ENCODE data around the gene EHMT1. TPM values are rescaled to one million over a fixed set of nuclear protein-coding genes. Genes with fewer than 3 reads are reported as not detected.
"Not testable (repeated sequence)": the region's sequence is repeated elsewhere in the genome, so short reads cannot be mapped to it uniquely, and the experiment has no call there.

The EHMT1 gene
- total RNA-seq, 2 experiments from 2014 or later, result 112 to 115 TPM

DNA sequence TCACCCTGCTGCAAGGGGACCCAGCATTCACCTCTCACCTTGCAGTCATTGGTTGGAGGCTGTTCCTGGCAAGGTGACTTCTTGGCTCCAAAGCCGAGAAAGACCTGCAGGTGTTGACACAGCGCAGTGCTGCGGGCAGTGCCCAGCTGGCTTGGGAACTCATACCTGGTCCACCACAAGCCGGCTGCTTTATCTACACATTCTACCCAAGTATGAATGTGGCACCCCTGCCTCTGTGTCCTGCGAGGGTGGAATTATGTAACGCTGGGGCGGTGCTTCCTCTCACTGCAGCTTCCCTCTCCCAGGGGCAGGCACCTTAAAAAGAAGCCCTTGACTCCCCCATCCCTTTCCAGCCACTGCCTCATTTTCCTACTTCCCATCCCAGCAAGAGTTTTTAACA lies 26.0 kb upstream of the EHMT1 start:
- POLR2A ChIA-PET, result interaction anchor here (0.6 kb wide), 1 partner anchor 39 kb away, joined by 3 read pairs; no protein-coding TSS in a partner anchor
- ATAC-seq, result no peak
- no peaks in the 10 kb centered on the region for H3K9me3 Mint-ChIP-seq (ENCODE audit: insufficient read depth)
- CTCF ChIA-PET, result interaction anchor here (0.7 to 1.5 kb wide), 4 partner anchors 14 to 170 kb away, joined by 3 to 6 read pairs (median 4); partner anchors contain the start of genes DPH7, EXD3, MRPL41 and NOXA1
- peaks cover 20% of the 10 kb centered on the region for H3K4me1 Mint-ChIP-seq (ENCODE audit: low read depth)
- H3K36me3 Mint-ChIP-seq (ENCODE audit: low read depth), result peaks cover 5% of the 10 kb centered on the region
- no peak overlapping the region for H3K27ac Mint-ChIP-seq
- DNase-seq, result no peak
- H3K27me3 Mint-ChIP-seq (ENCODE audit: low read depth), result no peaks in the 10 kb centered on the region
- no peak overlapping the region for H3K4me3 Mint-ChIP-seq

GRCh38 chr9:137593176-137593575 lies 25.6 kb upstream of the EHMT1 start:
- H3K36me3 Mint-ChIP-seq (ENCODE audit: low read depth), result peaks cover 2% of the 10 kb centered on the region
- no peaks in the 10 kb centered on the region for H3K27me3 Mint-ChIP-seq (ENCODE audit: low read depth)
- peaks cover 17% of the 10 kb centered on the region for H3K4me1 Mint-ChIP-seq (ENCODE audit: low read depth)
- H3K4me3 Mint-ChIP-seq, result no peak overlapping the region
- no peak overlapping the region for H3K27ac Mint-ChIP-seq
- POLR2A ChIA-PET, result no interaction called here
- no peak for DNase-seq
- ATAC-seq, result no peak
- H3K9me3 Mint-ChIP-seq (ENCODE audit: insufficient read depth), result no peaks in the 10 kb centered on the region
- CTCF ChIA-PET, result interaction anchor here (1.2 to 1.5 kb wide), 2 partner anchors 14 to 41 kb away, joined by 4 to 6 read pairs; partner anchors contain the start of genes DPH7 and MRPL41

DNA sequence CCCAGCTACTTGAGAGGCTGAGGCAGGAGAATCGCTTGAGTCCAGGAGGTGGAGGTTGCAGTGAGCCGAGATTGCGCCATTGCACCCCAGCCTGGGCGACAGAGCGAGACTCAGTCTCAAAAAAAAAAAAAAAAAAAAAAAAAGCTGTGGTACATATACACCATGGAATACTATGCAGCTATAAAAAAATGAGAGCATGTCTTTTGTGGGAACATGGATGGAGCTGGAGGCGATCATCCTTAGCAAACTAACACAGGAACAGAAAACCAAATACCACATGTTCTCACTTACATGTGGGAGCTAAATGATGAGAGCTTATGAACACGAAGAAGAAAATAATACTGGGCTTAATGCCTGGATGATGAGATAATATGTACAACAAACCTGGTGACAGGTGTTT lies 22.2 kb upstream of the EHMT1 start:
- DNase-seq; H3K4me3 Mint-ChIP-seq; ATAC-seq; H3K36me3 Mint-ChIP-seq (ENCODE audit: low read depth); H3K9me3 Mint-ChIP-seq (ENCODE audit: insufficient read depth); H3K27me3 Mint-ChIP-seq (ENCODE audit: low read depth); H3K27ac Mint-ChIP-seq; H3K4me1 Mint-ChIP-seq (ENCODE audit: low read depth): not testable (repeated sequence)
- ChIA-PET POLR2A (interaction anchor here (1.5 kb wide), 1 partner anchor 9 kb away, joined by 4 read pairs; the partner anchor contains the start of gene ARRDC1), CTCF (interaction anchor here (1.2 kb wide), 1 partner anchor 22 kb away, joined by 3 read pairs; the partner anchor contains the start of gene EHMT1)

- ChIA-PET CTCF (no interaction called here), POLR2A (no interaction called here)
- ATAC-seq, result no peak
- peaks cover 21% of the 10 kb centered on the region for H3K4me1 Mint-ChIP-seq (ENCODE audit: low read depth)
- H3K27me3 Mint-ChIP-seq (ENCODE audit: low read depth), result no peaks in the 10 kb centered on the region
- H3K36me3 Mint-ChIP-seq (ENCODE audit: low read depth), result no peaks in the 10 kb centered on the region
- no peaks in the 10 kb centered on the region for H3K9me3 Mint-ChIP-seq (ENCODE audit: insufficient read depth)
- DNase-seq, result no peak
- no peak overlapping the region for H3K4me3 Mint-ChIP-seq
- no peak overlapping the region for H3K27ac Mint-ChIP-seq
Observed at GRCh38 chr9:137598943-137599342, 19.9 kb upstream of the EHMT1 start.

- no peak for ATAC-seq
- Mint-ChIP-seq H3K4me1 (ENCODE audit: low read depth) (peaks cover 36% of the 10 kb centered on the region), H3K4me3 (no peak overlapping the region), H3K27ac (no peak overlapping the region), H3K9me3 (ENCODE audit: insufficient read depth) (no peaks in the 10 kb centered on the region), H3K36me3 (ENCODE audit: low read depth) (peaks cover 1% of the 10 kb centered on the region), H3K27me3 (ENCODE audit: low read depth) (no peaks in the 10 kb centered on the region)
- ChIA-PET POLR2A (no interaction called here), CTCF (interaction anchor here (1.1 to 2.8 kb wide), 2 partner anchors 14 to 26 kb away, joined by 3 to 10 read pairs; no protein-coding TSS in a partner anchor)
- DNase-seq, result no peak
Observed at GRCh38 chr9:137602661-137603060, 16.1 kb upstream of the EHMT1 start.

DNA sequence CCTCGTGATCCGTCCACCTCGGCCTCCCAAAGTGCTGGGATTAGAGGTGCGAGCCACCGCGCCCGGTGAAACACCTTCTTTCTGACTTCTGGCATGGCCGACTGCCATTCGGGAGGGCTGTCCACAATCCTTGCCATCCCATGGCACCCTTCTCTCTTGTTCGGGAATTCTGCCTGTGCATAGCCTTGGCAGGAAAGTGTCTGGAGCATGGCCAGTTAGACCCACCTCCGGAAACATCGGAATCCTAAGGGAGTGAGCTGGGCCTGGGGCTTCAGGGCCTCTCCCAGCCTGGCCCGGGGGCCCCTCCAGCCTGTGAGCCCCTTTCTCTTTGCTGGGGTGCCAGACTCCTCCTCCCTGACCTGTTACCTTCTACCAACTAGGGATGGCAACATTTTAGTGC lies 14.9 kb upstream of the EHMT1 start:
- peaks cover 29% of the 10 kb centered on the region for H3K4me1 Mint-ChIP-seq (ENCODE audit: low read depth)
- CTCF ChIA-PET, result interaction anchor here (0.6 to 0.8 kb wide), 2 partner anchors 13 to 24 kb away, joined by 3 read pairs; partner anchors contain the start of gene ZMYND19
- no peak overlapping the region for H3K27ac Mint-ChIP-seq
- H3K36me3 Mint-ChIP-seq (ENCODE audit: low read depth), result peaks cover 1% of the 10 kb centered on the region
- ATAC-seq, result no peak
- DNase-seq, result no peak
- POLR2A ChIA-PET, result no interaction called here
- H3K4me3 Mint-ChIP-seq, result peak overlapping the region; percentile 45
- H3K27me3 Mint-ChIP-seq (ENCODE audit: low read depth), result no peaks in the 10 kb centered on the region
- H3K9me3 Mint-ChIP-seq (ENCODE audit: insufficient read depth), result no peaks in the 10 kb centered on the region

DNA sequence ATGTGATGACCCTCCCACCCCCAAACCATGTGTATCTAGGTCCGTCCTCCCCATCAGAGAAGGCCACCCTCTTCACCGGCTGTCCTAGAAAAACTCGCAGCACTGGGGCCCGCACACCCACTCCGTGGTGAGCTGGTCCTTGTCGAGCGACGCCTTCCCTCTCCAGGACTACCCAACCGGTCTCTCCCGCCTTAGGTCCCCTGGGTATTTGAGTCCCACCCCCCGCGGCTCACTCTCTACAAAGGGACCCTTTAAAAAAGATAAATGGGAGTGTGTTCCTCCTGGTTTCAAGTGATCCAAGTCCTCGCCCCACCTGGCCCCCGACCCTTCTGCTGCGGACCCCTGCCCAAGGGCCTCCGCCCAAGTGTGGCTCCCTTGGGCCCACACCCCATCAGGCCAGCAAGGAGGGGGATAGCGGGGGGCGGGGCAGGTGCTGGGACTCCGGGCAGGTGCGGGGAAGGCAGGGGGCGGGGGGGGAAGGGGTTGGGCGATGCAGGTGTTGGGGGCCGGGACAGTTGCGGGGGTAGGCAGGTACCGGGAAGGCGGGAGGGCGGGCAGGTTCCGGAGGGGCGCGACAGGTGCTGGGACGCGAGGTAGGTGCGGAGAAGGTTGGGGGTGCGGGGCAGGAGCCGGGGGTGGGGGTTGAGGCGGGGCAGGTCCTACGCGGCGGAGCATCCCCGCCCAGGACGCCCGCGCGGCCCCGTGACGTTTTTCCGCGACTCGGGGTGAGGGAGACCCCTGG lies 14.3 kb upstream of the EHMT1 start:
- DNase-seq (no peak), ATAC-seq (no peak)
- H3K27ac Mint-ChIP-seq, result no peak overlapping the region
- ChIA-PET POLR2A (no interaction called here), CTCF (interaction anchor here (1.0 to 1.5 kb wide), 2 partner anchors 15 to 25 kb away, joined by 3 to 4 read pairs; partner anchors contain the start of gene EHMT1)
- peak overlapping the region; percentile 45 for H3K4me3 Mint-ChIP-seq
- H3K9me3 Mint-ChIP-seq (ENCODE audit: insufficient read depth), result no peaks in the 10 kb centered on the region
- peaks cover 1% of the 10 kb centered on the region for H3K36me3 Mint-ChIP-seq (ENCODE audit: low read depth)
- H3K27me3 Mint-ChIP-seq (ENCODE audit: low read depth), result no peaks in the 10 kb centered on the region
- H3K4me1 Mint-ChIP-seq (ENCODE audit: low read depth), result peaks cover 27% of the 10 kb centered on the region

DNA sequence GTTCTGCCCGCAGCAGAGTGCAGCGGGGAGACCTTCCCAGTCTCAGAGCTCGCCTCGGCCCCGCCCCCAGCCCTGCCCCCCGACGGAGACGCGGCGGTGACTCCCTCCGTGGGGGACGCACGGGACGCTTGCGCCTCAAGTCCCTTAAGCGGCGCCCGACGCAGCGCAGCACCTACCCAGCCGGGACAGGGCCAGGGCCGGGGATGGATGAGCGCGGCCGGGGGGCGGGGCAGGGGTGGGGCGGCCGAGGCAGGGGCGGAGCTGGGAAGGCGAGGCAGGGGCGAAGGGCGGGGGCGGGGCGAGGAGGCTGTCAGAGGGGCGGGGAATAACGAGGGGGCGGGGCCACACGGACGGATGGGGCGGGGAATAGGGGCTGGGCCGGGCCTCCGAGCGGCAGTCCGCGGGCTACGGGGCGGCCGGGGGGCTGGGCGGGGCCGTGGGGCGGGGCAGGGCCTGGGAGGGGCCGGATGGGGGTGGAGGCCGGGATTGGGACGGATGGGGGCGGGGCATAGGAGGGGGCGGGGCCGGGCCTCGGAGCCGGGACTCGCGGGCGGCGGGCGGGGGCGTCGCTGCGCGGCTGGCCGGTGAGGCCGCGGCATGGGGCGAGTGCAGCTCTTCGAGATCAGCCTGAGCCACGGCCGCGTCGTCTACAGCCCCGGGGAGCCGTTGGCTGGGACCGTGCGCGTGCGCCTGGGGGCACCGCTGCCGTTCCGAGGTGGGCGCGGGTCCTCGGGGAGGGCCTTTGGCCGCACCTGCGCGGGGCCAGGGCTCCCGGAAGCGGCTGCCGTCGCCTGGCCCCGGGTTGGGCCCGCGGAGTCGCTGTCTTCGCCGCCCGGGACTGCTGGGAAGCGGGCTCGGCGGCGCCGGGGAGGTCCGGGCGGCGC lies 13.4 kb upstream of the EHMT1 start, which contains the start of gene ARRDC1:
Gene ARRDC1, plus strand, starts transcription at position 566 of the 884 bp plus-strand sequence. Its CDS starts 32 bp downstream, at position 598.
- peaks cover 27% of the 10 kb centered on the region for H3K4me1 Mint-ChIP-seq (ENCODE audit: low read depth)
- H3K27me3 Mint-ChIP-seq (ENCODE audit: low read depth), result no peaks in the 10 kb centered on the region
- ChIA-PET CTCF (interaction anchor here (1.0 to 1.5 kb wide), 2 partner anchors 14 to 26 kb away, joined by 3 to 4 read pairs; partner anchors contain the start of gene EHMT1), POLR2A (interaction anchor here (0.5 to 0.7 kb wide), 4 partner anchors 10 to 183 kb away, joined by 3 to 4 read pairs (median 4); partner anchors contain the start of gene EHMT1)
- H3K27ac Mint-ChIP-seq, result peak within 1 kb of the TSS; percentile 71
- H3K9me3 Mint-ChIP-seq (ENCODE audit: insufficient read depth), result no peaks in the 10 kb centered on the region
- DNase-seq, result peak; percentile 93
- H3K36me3 Mint-ChIP-seq (ENCODE audit: low read depth), result peaks cover 1% of the 10 kb centered on the region
- ATAC-seq, result peak; percentile 93
- peak within 1 kb of the TSS; percentile 81 for H3K4me3 Mint-ChIP-seq

DNA sequence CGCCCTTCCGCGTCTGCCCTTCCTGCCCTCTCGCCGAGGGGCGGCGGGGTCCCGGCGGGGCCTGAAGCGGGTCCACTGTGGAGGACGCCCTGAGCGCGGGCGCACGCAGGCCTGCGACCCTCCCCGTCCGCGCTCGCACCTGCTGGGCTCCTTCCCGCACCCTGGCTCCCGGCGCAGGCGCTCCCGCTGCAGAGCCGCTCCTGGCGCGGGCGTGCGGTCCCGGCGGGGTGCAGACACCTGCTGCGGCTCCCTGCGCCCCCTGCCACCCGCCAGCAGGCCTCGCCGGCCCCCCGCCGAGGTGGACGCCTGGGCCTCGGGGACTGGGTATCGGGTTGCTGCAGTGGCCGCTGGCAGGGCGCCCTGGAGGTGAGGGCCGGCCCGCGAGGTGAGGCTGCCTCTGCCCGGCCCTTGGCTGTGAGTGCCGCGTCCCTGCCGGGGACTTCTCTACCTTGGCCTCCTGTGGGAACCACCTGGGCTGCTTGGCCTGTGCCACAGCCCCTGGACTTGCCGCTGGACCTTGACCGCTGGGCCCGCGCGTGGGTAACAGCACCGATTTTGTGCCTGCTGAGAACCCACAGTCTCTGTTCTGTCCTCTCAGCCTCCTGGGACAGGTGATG lies 12.7 kb upstream of the EHMT1 start:
- H3K9me3 Mint-ChIP-seq (ENCODE audit: insufficient read depth), result no peaks in the 10 kb centered on the region
- peaks cover 1% of the 10 kb centered on the region for H3K36me3 Mint-ChIP-seq (ENCODE audit: low read depth)
- H3K27me3 Mint-ChIP-seq (ENCODE audit: low read depth), result no peaks in the 10 kb centered on the region
- ATAC-seq (peak; percentile 5), DNase-seq (no peak)
- peaks cover 27% of the 10 kb centered on the region for H3K4me1 Mint-ChIP-seq (ENCODE audit: low read depth)
- ChIA-PET CTCF (no interaction called here), POLR2A (no interaction called here)
- peak overlapping the region; percentile 81 for H3K4me3 Mint-ChIP-seq
- H3K27ac Mint-ChIP-seq, result peak overlapping the region; percentile 71

DNA sequence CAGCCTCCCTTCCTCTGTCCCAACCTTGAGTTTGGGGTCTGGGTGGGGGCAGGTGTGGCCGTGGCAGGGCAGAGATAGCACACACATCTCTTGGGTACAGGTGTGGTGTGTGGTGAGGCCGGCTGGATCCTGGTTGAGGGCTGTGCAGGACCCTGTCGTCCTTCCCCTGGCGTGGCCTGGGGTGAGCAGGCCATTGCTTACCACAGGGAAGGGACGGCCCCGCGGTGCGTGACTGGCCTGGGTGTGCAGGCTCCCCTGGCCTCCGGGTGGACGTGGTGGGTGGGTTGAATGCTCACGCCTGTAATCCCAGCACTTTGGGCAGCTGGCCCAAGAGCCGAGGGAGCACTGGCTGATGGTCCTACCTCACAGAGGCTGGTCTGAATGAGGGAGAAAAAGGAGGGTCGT lies 12.1 kb upstream of the EHMT1 start:
- Mint-ChIP-seq H3K4me3 (peak overlapping the region; percentile 81), H3K36me3 (ENCODE audit: low read depth) (peaks cover 1% of the 10 kb centered on the region)

More for the DNA sequence above, 12.1 kb upstream of the EHMT1 start:
- Mint-ChIP-seq H3K9me3 (ENCODE audit: insufficient read depth) (no peaks in the 10 kb centered on the region), H3K27ac (peak overlapping the region; percentile 71), H3K27me3 (ENCODE audit: low read depth) (no peaks in the 10 kb centered on the region), H3K4me1 (ENCODE audit: low read depth) (peaks cover 33% of the 10 kb centered on the region)
- ChIA-PET CTCF (no interaction called here), POLR2A (interaction anchor here (1.0 kb wide), 1 partner anchor 12 kb away, joined by 3 read pairs; the partner anchor contains the start of gene EHMT1)
- DNase-seq (no peak), ATAC-seq (no peak)
